Measurements from ENCODE around the gene GAS1. TPM values are rescaled to one million over a fixed set of nuclear protein-coding genes. Genes with fewer than 3 reads are reported as not detected.

Gene GAS1
- total RNA-seq, 2 experiments from 2014 or later: 0.59 to 0.69 TPM

DNA sequence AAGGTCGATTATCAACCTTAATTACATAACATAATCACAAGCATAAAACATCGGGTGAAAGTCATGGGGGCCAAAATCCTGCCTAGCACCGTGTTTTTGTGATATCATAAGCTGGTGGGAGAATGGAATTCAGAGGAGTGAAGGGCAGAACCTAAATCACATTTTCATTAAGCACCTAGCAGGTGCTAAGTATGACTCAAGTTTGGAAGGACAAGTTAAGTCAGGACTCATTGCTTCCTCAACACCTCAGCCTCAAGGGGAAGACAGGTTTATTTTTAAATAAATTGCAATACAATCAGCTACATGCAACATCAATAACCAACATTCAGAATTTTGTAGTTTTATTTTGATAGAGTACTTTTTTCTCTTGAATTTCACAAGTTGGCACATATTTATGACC is 33.5 kb upstream of the GAS1 start:
- no peak overlapping the region for H3K27ac Mint-ChIP-seq
- H3K36me3 Mint-ChIP-seq (ENCODE audit: low read depth): no peaks in the 10 kb centered on the region
- no peaks in the 10 kb centered on the region for H3K4me1 Mint-ChIP-seq (ENCODE audit: low read depth)
- CTCF ChIA-PET: no interaction called here
- H3K4me1 ChIP-seq (ENCODE audit: insufficient read depth, low read length): no peaks in the 10 kb centered on the region
- no peak overlapping the region for H3K4me3 ChIP-seq (ENCODE audit: low read length)
- H3K4me3 Mint-ChIP-seq: no peak overlapping the region
- peaks cover 38% of the 10 kb centered on the region for H3K27me3 Mint-ChIP-seq
- intact Hi-C loops (cut with DNase I, micrococcal nuclease): no loop called here
- H3K36me3 ChIP-seq (ENCODE audit: insufficient read depth, low read length): no peaks in the 10 kb centered on the region
- no peaks in the 10 kb centered on the region for H3K9me3 Mint-ChIP-seq
- H3K9me3 ChIP-seq (ENCODE audit: control insufficient read depth in 1 of 2, insufficient read depth in 1 of 2, low read length in 2 of 2): no peaks in the 10 kb centered on the region
- DNase-seq: no peak
- no peak for ATAC-seq (ENCODE audit: poor library complexity)
- H3K27me3 ChIP-seq (ENCODE audit: control insufficient read depth in 1 of 2, insufficient read depth in 2 of 2, low read length in 2 of 2): peaks cover 11 to 17% of the 10 kb centered on the region in 2 experiments
- TF ChIP-seq, protein P1, sequence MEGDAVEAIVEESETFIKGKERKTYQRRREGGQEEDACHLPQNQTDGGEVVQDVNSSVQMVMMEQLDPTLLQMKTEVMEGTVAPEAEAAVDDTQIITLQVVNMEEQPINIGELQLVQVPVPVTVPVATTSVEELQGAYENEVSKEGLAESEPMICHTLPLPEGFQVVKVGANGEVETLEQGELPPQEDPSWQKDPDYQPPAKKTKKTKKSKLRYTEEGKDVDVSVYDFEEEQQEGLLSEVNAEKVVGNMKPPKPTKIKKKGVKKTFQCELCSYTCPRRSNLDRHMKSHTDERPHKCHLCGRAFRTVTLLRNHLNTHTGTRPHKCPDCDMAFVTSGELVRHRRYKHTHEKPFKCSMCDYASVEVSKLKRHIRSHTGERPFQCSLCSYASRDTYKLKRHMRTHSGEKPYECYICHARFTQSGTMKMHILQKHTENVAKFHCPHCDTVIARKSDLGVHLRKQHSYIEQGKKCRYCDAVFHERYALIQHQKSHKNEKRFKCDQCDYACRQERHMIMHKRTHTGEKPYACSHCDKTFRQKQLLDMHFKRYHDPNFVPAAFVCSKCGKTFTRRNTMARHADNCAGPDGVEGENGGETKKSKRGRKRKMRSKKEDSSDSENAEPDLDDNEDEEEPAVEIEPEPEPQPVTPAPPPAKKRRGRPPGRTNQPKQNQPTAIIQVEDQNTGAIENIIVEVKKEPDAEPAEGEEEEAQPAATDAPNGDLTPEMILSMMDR (IDR thresholded peaks at IDR 0.05): no peak
- POLR2A ChIA-PET: no interaction called here
- H3K27ac ChIP-seq (ENCODE audit: low read depth in 1 of 2, low read length in 2 of 2): no peak overlapping the region

DNA sequence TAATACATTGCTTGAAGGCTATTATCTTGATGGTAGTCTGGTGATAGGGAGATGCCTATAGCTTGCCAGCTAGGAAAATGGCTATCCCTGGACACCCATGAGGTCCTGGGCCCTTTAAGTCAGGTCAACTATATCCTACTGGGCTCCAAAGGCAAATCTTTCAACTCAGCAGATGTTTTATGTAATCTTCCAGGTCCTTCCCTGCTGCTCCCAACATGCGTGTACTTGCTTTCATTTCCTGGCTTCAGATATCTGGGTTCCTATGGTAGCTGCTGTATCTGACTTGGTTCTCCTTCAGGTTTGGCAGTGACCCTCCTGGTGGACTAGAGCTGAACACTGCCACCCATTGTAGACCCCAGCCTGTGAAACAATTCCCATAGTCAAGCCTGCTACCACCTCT is 32.4 kb upstream of the GAS1 start:
- no peaks in the 10 kb centered on the region for H3K9me3 Mint-ChIP-seq
- no peaks in the 10 kb centered on the region for H3K9me3 ChIP-seq (ENCODE audit: control insufficient read depth in 1 of 2, insufficient read depth in 1 of 2, low read length in 2 of 2)
- TF ChIP-seq, protein P1 (IDR thresholded peaks at IDR 0.05): no peak
- H3K27me3 Mint-ChIP-seq: peaks cover 40% of the 10 kb centered on the region
- no peak overlapping the region for H3K4me3 Mint-ChIP-seq
- H3K36me3 ChIP-seq (ENCODE audit: insufficient read depth, low read length): no peaks in the 10 kb centered on the region
- no peaks in the 10 kb centered on the region for H3K4me1 ChIP-seq (ENCODE audit: insufficient read depth, low read length)
- peaks cover 11 to 17% of the 10 kb centered on the region in 2 experiments for H3K27me3 ChIP-seq (ENCODE audit: control insufficient read depth in 1 of 2, insufficient read depth in 2 of 2, low read length in 2 of 2)
- ATAC-seq (ENCODE audit: poor library complexity) (no peak), DNase-seq (no peak)
- no peak overlapping the region for H3K27ac ChIP-seq (ENCODE audit: low read depth in 1 of 2, low read length in 2 of 2)
- CTCF ChIA-PET: no interaction called here
- H3K4me1 Mint-ChIP-seq (ENCODE audit: low read depth): no peaks in the 10 kb centered on the region
- no peak overlapping the region for H3K4me3 ChIP-seq (ENCODE audit: low read length)
- no peaks in the 10 kb centered on the region for H3K36me3 Mint-ChIP-seq (ENCODE audit: low read depth)
- H3K27ac Mint-ChIP-seq: no peak overlapping the region
- POLR2A ChIA-PET: no interaction called here
- intact Hi-C loops (cut with DNase I, micrococcal nuclease): no loop called here

DNA sequence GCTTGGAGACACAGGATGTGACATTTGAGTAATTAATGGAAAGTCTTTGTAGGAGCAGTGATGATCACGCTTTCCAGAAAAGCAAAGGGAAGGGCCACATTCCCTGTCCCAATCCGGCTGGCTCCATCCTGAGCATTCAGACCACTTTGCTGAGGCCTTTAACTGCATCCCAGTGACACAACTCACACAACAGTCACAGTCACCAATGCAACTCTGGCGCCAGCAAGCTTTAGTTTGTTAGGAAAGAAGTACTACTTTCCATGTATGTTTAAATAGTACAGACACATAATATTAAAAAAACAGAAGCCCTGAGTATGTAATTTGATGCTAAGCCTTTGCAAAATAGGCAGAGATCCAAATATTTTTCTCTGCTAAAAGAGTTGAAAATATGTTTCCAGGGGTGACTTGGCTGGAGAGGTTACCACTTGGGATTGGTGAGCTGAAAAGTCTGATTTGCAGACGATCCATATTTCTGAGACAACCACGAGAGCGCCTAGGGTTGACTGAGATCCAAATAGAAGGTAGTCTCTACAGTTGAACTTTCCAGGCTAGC is 31.7 kb upstream of the GAS1 start:
- Histone ChIP-seq H3K4me1 (ENCODE audit: insufficient read depth, low read length) (no peaks in the 10 kb centered on the region), H3K36me3 (ENCODE audit: insufficient read depth, low read length) (no peaks in the 10 kb centered on the region), H3K27ac (ENCODE audit: low read depth in 1 of 2, low read length in 2 of 2) (no peak overlapping the region), H3K9me3 (ENCODE audit: control insufficient read depth in 1 of 2, insufficient read depth in 1 of 2, low read length in 2 of 2) (no peaks in the 10 kb centered on the region), H3K27me3 (ENCODE audit: control insufficient read depth in 1 of 2, insufficient read depth in 2 of 2, low read length in 2 of 2) (peaks cover 11 to 17% of the 10 kb centered on the region in 2 experiments), H3K4me3 (ENCODE audit: low read length) (no peak overlapping the region)
- no peaks in the 10 kb centered on the region for H3K9me3 Mint-ChIP-seq
- peaks cover 41% of the 10 kb centered on the region for H3K27me3 Mint-ChIP-seq
- no peak for ATAC-seq (ENCODE audit: poor library complexity)
- TF ChIP-seq, protein P1 (IDR thresholded peaks at IDR 0.05): no peak
- no peak for DNase-seq
- H3K4me3 Mint-ChIP-seq: no peak overlapping the region
- intact Hi-C loops (cut with DNase I, micrococcal nuclease): no loop called here
- H3K36me3 Mint-ChIP-seq (ENCODE audit: low read depth): no peaks in the 10 kb centered on the region
- ChIA-PET POLR2A (no interaction called here), CTCF (no interaction called here)
- no peak overlapping the region for H3K27ac Mint-ChIP-seq
- no peaks in the 10 kb centered on the region for H3K4me1 Mint-ChIP-seq (ENCODE audit: low read depth)
